ENCODE data around the gene SUMO4.

SUMO4 gene

DNA sequence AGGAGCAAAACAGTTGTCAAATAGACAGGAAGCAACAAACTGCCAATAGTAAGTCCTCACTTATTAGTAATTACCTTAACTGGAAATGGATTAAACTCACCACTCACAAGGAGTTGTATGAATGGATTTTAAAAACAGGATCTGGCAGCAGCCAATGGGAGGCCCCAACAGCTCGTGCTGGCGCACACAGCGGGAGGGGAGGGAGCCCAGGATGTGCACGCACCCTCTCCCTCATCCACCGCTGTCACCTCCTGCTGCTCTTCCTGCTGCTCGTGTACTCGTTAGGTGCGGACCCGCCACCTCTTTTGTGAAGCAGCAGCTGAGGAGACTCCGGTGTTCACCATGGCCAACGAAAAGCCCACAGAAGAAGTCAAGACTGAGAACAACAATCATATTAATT is at the start of gene SUMO4:
SUMO4 (plus strand) TSS at position 213 of the 400 bp plus-strand sequence; CDS start at position 343, 130 bp downstream.
- no peak for DNase-seq

DNA sequence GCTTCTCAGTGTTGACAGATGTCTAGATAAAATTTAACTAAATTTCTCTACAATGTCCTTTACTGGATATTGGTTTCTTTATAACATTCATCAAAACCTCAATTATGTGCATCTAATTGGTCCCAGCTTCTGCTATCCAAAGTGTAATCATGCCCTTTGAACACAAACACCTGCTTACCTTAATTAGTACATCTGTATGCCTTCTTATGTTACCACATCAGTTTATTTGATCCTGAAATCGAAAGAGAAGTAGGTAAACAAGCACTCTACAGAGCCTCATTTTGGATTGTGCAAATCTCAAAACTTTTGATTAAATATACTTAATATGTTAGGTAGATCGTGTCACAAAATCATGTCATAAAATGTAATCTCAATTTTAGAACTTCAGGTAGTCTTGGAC is 46.1 kb upstream of the SUMO4 start:
- no peak for DNase-seq

DNA sequence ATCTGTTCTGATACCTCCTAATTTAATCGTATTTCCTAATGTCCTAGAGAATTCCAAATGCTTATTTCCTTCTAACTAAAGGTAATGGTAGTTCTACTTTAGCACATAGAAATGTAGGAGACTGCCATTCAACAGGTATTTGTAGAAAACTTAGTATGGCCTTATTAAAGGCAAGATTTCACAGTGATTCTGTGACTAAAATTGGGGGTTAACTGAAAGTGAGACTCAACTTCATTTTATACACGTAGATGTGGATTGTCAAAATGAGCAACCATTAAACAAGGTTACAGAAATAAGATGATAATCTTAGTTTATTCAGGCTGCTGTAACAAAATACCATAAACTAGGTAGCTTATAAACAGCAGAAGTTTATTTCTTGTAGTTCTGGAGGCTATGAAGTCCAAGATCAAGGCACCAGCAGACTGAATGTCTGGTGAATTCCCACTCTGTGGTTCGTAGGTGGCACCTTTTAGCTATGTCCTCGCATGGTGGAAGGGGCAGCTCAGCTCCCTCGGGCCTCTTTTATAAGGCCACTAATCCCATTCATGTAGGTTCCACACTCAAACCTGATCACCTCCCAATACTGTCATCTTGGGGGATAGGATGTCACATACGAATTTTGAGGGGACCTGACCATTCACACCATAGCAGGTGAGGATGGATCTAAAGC is 43.8 kb upstream of the SUMO4 start:
- no peak for DNase-seq

DNA sequence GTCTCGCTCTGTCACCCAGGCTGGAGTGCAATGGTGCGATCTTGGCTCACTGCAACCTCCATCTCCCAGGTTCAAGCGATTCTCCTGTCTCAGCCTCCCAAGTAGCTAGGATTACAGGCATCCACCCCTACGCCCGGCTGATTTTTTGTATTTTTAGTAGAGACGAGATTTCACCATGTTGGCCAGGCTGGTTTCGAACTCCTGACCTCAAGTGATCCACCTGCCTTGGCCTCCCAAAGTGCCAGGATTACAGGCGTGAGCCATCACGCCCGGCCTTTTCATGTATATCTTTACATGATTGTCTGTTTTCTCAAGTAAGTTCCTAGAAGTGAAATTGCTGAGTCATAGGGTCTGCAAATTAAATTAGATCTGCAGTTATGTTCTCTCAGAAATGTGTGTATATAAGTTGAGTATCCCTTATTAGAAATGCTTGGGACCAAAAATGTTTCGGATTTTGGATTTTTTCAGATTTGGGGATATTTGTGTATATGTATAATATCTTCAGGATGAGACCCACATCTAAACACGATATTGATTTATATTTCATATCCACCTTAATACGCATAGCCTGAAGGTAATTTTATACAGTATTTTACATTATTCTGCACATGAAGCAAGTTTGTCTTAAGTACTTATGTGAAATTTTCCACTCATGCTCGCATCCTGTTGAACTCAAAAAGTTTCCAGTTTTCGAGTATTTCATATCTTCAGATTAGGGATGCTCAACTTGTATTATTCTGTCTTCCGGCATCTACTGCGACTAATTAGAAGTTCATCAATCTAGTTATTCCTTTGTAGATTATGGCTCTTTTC is 42.1 kb upstream of the SUMO4 start:
- DNase-seq = no peak

DNA sequence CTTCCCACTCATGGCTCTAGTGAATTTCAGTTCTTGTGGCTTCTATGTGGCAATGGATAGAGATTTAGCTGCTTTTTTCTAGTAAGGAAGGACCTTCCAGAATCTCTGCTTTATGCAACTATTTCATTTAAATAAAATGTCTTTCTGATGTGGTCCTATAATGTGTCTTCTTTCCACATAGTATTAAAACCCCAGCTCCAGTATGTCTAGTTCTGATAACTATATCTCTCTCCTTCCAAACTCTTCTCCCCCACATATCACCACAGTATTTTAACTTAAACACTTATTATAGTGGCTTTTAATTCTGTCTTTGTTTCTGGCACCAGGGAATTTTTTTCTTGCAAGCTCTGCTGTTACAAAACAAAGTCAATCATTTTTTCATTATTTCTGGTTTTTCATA is 40.6 kb upstream of the SUMO4 start:
- no peak for DNase-seq

DNA sequence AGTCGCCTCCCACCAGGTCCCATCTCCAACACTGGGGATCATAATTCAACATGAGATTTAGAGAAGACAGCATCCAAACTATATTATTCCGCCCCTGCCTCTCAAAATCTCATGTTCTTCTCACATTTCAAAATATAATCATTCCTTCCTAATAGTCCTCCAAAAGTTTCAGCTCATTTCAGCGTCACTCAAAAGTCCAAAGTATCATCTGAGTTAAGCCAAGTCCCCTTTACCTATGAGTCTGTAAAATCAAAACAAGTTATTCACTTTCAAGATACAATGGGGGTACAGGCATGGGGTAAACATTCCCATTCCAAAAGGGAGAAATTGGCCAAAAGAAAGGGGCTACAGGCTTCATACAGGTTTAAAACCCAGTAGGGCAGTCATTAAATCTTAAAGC is 39.5 kb upstream of the SUMO4 start:
- no peak for DNase-seq

DNA sequence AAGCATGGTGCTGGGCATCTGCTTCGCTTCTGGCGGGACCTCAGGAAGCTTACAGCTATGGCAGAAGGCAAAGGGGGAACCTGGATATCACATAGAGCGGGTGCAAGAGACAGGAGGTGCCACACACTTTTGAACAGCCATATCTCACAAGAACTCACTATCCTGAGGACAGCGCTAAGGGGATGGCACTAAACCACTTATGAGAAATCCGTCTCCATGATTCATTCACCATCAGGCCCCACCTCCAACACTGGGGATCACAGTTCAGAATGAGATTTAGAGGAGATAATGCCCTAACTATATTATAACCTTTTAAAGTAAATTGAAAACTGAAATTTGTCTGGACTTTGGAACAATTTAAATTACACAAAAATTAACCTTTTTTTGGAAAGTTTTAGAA is 37.8 kb upstream of the SUMO4 start:
- no peak for DNase-seq

DNA sequence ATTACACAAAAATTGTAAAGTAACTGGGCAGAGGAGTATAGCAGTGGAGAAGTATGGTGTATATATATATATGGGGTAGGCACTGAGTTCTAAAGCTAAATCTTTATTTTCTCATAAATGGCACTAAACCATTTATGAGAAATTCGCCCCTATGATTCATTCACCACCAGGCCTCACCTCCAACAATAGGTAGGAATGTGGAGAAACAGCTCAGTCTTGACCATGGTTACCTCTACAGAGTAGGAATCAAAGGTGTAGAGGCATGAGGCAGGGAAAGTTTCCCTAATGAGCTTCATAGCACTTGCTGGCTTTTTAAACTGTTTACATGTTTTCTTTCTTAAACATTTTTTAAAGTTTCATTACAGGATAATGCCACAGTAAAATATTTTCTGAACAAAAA is 36.9 kb upstream of the SUMO4 start:
- no peak for DNase-seq

DNA sequence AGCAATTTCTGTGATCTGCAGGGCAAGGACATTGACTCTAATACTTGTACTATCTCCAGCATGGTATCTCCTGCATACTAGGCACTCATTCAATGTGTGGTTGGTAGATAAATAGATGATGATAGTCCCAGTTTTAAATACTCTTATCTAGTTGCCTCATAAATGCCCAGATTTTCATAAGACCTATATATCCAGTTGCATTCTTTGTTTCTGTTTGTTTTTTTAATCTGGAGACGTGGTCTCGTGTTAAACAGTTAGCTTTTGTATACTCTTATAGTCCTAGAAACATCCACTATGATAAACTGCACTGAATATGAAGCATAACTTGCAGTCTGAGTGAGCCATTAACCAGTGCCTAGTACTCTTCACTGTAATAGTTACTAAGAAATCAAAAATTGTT is 35.5 kb upstream of the SUMO4 start:
- no peak for DNase-seq

DNA sequence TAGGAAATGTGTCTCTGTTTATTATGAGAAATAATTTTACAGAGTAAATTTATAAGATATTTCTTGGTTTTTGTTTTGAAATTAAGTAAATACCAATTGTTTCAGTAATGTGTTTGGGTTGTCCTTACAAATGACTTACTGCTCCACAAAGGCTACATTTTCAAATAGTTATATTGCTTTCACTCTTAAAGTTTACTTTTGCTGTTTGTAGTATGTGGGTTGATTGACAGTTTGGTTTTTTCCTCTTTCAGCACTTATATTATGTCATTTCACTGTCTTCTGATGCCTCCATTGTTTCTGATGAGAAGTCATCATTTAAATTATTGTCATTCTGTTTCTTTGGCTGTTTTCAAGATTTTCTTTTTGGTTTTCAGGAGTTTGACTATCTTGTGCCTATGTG is 34.9 kb upstream of the SUMO4 start:
- DNase-seq = no peak

DNA sequence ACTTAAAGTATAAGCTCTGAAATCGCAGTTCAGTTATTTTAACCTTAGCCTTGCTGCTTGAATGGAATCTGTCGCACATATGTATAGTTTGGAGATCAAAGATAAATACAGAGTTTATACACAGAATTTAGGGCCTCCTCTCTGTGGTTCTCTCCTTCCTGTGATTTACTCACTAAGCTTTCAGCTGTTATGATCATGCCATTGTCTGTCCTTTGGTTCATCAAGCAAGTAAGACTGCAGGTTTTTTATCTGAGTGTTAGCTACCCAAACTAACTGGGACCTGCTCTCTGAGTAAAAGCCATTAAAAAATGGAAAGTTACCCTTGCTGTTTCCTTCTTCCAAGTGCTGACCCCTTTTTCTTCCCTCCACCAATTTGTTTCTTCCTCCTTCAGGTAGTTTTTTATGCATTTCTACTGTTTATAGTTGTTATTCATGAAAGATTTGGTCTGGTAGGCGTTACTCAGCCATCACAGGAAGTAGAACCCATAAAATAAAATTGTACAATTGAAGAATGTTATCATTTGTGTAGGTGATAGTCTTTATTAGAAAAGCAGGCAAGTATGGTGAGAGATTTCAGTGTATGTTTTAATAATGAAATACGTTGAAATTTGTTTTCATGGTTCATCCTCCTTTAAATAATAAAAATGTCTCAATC is 33.7 kb upstream of the SUMO4 start:
- DNase-seq = no peak

DNA sequence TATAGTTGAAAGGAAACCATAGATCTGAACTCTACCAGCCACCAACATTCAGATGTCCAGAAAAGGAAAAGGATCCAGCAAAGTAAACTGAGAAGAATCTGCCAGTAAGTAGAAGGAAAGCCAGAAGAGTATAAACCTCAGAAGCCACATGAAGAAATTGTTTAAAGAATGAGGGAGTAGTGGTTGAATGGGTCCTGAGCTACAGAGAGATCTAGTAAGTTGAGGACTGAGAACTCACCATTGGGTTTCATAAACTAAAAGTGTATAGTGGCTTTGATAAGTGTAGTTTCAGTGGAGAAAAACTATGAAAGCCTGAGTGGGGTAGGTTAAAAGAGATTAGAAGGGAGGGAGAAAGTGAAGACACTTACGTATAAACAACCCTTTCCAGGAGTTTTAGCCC is 32.0 kb upstream of the SUMO4 start:
- no peak for DNase-seq

DNA sequence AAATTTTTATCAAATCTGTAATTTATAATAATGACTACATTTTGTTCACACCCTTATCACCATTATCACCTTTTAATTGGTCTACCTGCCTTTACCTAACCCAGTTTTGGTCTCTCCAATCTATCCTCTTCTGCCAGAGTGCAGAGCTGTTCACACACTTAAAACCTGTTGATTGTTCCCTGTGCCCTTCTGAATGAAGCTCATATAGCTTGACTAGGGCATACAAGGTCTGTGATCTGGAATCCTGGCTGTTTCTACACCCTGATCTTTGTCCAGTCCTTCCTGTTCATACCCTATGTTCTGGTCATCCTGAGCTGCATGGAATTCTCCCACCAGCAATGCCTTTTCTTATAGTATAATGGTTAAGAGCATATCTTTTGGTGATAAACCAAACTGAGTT is 28.9 kb upstream of the SUMO4 start:
- DNase-seq = no peak

DNA sequence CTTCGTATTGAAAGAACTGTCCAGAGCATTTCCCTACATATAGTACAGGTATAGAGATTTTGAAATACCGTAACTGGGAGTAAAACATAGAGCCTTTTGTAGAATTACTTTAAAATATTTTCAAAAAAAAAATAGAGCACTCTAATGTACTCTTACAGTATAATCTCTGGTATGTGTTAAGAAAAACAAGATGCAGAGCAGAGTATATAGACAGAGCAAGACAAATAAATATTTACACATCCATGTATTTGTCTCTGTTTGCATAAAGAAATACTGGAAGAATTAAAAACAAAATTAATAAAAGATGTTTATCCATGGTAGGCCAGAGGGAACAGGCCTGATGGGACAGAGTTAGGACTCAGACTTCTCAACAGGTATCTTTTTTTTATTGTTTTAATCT is 28.0 kb upstream of the SUMO4 start:
- DNase-seq = no peak

DNA sequence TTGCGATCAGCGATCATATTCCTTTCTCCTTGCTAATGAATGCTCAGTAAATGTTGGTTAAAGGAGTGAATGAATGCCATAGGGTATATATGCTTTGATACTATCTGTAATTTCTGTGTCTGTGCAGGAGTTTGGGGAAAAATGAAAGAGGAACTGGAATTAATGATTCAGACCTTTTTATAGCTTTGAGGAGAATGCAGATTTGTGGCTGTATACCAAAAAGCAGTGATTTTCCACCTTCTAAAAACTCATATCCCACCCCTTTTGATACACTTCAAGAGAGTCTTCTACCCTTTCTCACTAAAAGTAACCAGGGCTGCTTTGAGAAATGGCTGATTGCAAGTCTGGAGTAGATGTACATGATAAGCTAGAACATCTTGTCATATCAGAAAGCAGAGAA is 26.6 kb upstream of the SUMO4 start:
- DNase-seq = no peak

DNA sequence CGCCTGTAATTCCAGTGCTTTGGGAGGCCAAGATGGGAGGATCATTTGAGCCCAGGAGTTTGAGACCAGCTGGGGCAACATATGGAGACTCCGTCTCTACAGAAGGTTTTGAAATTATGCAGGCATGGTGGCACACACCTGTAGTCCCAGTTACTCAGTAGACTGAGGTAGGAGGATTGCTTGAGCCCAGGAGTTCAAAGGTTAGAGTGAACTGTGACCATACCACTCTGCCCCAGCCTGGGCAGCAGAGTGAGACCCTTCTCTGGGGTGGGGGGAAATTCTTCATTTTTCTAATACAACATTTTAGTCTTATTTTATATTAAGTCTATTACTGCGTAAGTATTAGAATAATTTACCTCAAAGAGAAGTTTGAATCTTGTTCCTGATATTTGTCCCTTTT is 20.1 kb upstream of the SUMO4 start:
- no peak for DNase-seq

DNA sequence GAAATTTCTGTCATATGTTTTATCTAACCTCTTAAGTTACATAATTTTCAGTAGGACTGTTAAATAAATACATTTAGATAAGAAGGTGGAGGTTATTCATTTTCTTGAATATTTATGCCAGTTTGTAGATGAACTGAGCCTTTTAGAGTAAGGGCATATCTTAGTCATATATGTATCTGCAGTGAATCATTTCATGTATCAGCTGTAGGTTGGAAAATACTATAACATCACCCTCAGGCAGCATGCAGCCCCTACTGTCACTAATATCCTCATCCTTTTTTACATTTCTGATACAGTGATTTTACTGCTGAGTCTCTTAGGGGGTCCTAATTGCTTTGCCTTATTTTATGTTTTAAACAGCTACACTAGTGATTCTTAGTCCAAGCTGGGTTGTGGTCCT is 19.5 kb upstream of the SUMO4 start:
- no peak for DNase-seq

DNA sequence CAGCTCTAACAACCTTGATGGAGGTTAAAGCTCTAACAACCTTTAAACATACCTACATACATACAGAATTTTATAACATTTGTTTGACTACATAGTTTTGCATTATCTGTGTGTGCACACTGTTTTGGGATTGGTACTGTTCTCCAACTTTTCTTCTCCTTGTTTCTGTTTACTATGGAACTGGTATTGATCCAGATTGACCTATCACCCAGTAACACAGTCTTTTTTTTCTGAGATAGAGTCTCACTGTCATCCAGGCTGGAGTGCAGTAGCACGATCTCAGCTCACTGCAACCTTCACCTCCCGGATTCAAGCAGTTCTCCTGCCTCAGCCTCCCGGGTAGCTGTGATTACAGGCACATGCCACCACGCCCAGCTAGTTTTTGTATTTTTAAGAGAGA is 16.7 kb upstream of the SUMO4 start:
- DNase-seq = no peak

DNA sequence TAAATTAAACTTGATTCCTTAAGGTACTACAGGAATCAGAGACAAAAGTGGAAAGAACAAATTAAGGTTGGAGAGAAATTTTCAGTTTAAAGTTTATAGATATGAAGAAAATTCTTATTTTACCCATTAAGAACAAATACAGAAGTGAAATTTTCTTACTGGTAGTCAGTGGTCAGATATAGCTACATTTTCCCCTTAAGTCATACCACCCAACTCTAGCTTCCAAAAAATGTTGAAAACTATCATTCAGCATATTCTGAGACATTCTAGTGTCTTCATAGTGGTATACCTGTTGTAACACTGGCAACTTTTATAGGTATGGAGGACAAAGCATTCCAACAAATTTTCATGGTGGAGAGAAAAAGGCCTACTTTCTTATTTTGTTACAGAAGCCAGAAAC is 15.6 kb upstream of the SUMO4 start:
- no peak for DNase-seq

DNA sequence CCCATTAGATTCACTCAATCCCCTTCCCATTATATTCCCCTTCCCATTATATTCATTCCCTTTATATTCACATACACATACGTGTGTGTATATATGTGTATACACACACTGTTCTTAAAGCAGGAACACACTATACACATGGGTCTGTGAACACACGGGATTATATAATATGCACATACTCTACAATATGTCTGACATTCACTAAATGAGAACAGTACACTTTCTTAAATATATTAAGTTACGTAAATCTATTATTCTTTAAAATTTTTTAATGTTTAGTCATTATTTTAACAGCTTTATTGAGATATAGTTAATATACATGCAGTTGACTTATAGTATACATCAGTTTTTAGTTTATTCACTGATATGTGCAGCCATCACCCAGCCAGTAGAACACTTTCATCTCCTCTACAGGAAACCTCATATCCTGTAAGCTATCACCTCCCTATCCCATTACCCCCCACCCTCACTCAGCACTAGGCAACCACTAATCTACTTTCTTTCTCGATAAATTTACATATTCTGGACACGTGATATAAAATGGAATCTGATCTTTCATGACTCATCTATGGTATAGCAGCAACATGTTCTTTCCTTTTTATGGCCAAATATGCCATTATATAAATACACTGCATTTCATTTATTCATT is 13.9 kb upstream of the SUMO4 start:
- no peak for DNase-seq

DNA sequence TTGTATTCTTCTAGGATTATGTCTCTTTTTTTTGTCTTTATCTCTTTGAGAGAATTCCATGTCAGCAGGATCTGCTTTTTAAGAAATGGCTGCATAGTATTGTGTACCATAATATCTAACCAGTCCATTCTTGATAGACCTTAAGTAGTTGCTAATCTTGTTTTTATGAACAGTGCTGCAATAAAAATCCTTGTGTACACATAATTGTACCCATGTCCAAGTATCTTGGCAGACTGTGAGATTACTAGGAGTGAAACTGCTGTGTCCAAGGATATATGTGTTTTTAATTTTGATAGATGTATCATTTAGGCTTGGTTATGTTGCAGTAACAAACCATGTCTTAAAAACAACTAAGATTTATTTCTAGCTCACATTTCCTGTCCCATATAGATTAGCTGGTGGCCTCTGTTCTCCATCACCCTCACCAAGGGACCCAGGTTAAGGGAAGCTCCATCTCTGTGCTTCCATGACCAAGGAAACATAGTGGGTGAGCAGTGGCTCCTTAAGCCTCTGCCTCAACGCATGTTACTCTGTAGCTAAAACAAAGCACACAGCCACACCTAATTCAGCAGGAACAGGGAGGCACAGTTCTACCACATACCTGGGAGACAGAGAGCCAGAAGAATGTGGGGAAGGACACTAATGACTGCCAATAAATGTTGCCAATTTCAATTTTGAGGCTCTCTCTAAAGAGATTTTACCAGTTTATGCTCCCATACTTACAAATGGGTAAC is 12.1 kb upstream of the SUMO4 start:
- no peak for DNase-seq

DNA sequence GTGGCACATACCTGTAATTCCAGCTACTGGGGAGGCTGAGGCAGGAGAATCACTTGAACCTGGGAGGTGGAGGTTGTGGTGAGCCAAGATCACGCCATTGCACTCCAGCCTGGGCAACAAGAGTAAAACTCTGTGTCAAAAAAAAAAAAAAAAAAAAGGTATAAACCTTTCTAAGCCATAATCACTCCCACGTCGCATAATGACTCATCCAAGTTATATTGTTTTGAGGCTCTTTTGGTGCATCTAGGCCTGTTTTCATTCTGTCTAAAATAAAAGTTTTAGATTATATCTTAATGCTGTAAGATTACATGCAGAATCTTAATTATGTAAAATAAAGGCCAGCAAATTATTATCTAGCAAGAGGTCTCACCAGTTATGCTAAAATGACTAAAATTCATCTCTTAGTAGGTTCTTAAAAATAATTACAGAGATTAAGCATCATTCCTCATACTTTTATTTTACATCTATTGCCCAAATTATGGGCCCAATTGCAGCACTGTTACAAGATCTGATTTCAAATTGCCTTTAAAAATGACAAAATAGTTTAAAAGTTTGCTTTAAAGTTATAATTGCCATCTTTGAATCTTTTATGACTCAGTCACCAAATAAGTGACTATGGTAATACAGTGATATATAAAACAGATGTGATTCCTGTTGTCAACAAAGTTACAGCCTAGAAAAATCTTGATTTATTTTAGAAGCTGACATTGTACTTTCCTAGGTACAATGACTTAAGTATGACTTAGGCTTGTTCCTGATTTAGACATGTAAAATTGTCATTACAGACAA is 10.4 kb upstream of the SUMO4 start:
- no peak for DNase-seq

Data from Kasumi-1 (cell line).